ENCODE results near the gene HPCAL1. TPM values are rescaled to one million over a fixed set of nuclear protein-coding genes. Genes with fewer than 3 reads are reported as not detected.

The HPCAL1 gene
- total RNA-seq, 2 donors from 2014 or later = 44.2 TPM

DNA sequence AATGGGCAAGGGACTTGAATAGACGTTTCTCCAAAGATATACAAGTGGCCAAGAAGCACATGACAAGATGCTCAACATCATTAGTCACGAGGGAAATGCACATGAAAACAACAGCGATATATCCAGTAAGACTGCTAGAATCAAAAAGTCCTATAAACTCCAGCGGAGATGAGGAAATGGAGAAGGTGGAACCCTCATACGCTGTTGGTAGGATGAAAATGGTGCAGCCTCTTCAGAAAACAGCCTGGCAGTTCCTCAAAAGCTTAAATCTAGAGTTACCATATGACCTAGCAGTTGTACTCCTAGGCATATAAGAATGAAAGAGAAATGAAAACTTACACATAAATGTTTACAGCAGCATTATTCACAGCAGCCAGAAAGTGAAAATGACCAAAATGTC is 48.1 kb downstream of the HPCAL1 start:
- Mint-ChIP-seq H3K36me3 (ENCODE audit: low read depth) (peaks cover 7% of the 10 kb centered on the region), H3K27me3 (no peaks in the 10 kb centered on the region), H3K4me3 (no peak overlapping the region), H3K4me1 (peaks cover 36% of the 10 kb centered on the region), H3K27ac (peak overlapping the region; percentile 60)
- H3K9me3 ChIP-seq (ENCODE audit: control insufficient read depth, low read length, poor library complexity, severe bottlenecking) = no peaks in the 10 kb centered on the region
- DNase-seq (no peak), ATAC-seq (no peak)

DNA sequence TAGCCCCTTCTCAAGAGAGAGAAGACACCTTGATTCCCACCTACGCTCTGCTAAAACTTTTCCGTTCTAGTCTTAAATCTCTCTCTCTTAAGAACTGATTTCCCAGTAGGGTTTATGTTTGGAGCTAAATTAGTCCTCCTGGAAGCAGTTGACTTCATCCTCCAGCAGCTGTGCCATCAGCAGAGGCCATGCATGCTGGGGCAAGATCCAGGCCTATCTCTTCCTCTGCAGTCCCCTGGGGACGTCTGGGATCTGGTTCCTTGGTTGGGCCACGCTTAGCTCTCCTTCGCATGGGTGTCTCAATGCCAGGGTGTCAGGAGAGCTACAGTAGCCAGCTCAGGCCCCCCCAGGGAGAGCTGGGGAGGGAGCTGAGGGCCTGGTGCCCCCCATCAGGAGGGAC is 49.7 kb downstream of the HPCAL1 start:
- peaks cover 41% of the 10 kb centered on the region for H3K4me1 Mint-ChIP-seq
- H3K27me3 Mint-ChIP-seq = no peaks in the 10 kb centered on the region
- no peaks in the 10 kb centered on the region for H3K9me3 ChIP-seq (ENCODE audit: control insufficient read depth, low read length, poor library complexity, severe bottlenecking)
- peak overlapping the region; percentile 82 for H3K27ac Mint-ChIP-seq
- ATAC-seq = no peak
- no peak overlapping the region for H3K4me3 Mint-ChIP-seq
- no peak for DNase-seq
- peaks cover 7% of the 10 kb centered on the region for H3K36me3 Mint-ChIP-seq (ENCODE audit: low read depth)

DNA sequence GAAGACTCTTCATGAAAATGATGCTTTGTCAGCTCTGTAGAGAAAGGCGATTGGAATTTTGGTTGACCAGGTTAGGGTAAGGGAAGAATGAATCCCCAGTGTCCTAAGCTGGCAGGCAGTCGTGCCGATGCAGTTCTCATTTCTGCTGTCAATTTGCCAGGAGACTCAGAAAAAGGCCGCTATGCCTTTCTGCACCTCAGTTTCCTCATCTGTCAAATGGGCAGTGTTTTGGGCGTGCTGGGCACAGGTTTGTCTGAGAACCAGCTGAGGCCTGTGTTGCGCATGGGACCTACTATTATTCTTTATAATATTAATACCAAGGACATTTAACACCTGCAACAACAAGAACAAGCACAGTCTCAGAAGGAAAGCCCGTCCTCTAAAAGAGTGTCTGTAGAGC is 50.3 kb downstream of the HPCAL1 start:
- DNase-seq (no peak), ATAC-seq (no peak)
- Mint-ChIP-seq H3K4me1 (peaks cover 45% of the 10 kb centered on the region), H3K27ac (peak overlapping the region; percentile 82), H3K27me3 (no peaks in the 10 kb centered on the region), H3K4me3 (no peak overlapping the region), H3K36me3 (ENCODE audit: low read depth) (peaks cover 7% of the 10 kb centered on the region)
- H3K9me3 ChIP-seq (ENCODE audit: control insufficient read depth, low read length, poor library complexity, severe bottlenecking) = no peaks in the 10 kb centered on the region

DNA sequence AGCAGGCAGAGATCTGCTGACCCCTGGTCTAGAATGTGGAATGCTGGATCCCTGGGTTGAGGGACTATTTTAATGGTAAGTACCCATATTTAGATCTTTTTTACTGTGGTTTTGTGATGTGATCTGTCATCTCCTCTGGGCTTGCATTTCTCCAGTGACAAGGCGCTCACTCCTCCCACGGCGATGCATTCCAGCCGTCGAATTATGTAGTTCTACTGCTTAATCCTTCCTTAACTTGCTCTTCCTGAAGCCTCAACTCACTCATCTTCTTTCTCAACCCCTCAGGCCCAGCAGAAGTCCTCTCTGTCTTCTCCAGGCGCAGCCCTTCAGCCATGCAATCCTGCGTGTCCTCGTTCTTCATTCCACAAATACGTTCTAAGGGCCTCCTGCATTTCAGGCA is 51.2 kb downstream of the HPCAL1 start:
- H3K27me3 Mint-ChIP-seq = no peaks in the 10 kb centered on the region
- H3K4me3 Mint-ChIP-seq = no peak overlapping the region
- H3K36me3 Mint-ChIP-seq (ENCODE audit: low read depth) = peaks cover 7% of the 10 kb centered on the region
- H3K27ac Mint-ChIP-seq = no peak overlapping the region
- H3K4me1 Mint-ChIP-seq = peaks cover 44% of the 10 kb centered on the region
- ATAC-seq (no peak), DNase-seq (no peak)
- no peaks in the 10 kb centered on the region for H3K9me3 ChIP-seq (ENCODE audit: control insufficient read depth, low read length, poor library complexity, severe bottlenecking)

DNA sequence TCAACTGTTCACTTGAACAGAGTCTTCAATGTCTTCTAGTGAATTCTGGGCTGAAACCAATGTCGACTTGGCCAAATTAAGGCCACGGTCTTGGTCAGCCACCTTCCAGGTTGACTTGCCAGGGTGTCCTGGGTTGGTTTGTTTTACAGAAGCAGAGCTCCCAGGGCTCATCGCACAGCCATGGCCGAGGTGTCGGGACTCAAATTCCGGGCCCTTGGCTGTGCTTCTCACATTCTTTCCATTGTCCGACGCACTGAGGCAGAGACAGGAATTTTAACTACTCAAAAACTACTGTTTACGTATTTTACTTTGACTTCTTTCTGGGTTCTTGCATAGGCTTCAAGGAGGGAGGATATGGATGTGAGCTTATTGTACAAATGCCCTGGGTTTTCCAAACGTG is 51.7 kb downstream of the HPCAL1 start:
- no peaks in the 10 kb centered on the region for H3K9me3 ChIP-seq (ENCODE audit: control insufficient read depth, low read length, poor library complexity, severe bottlenecking)
- DNase-seq (no peak), ATAC-seq (no peak)
- Mint-ChIP-seq H3K4me3 (peak overlapping the region; percentile 52), H3K36me3 (ENCODE audit: low read depth) (peaks cover 7% of the 10 kb centered on the region), H3K4me1 (peaks cover 44% of the 10 kb centered on the region), H3K27ac (no peak overlapping the region), H3K27me3 (no peaks in the 10 kb centered on the region)

DNA sequence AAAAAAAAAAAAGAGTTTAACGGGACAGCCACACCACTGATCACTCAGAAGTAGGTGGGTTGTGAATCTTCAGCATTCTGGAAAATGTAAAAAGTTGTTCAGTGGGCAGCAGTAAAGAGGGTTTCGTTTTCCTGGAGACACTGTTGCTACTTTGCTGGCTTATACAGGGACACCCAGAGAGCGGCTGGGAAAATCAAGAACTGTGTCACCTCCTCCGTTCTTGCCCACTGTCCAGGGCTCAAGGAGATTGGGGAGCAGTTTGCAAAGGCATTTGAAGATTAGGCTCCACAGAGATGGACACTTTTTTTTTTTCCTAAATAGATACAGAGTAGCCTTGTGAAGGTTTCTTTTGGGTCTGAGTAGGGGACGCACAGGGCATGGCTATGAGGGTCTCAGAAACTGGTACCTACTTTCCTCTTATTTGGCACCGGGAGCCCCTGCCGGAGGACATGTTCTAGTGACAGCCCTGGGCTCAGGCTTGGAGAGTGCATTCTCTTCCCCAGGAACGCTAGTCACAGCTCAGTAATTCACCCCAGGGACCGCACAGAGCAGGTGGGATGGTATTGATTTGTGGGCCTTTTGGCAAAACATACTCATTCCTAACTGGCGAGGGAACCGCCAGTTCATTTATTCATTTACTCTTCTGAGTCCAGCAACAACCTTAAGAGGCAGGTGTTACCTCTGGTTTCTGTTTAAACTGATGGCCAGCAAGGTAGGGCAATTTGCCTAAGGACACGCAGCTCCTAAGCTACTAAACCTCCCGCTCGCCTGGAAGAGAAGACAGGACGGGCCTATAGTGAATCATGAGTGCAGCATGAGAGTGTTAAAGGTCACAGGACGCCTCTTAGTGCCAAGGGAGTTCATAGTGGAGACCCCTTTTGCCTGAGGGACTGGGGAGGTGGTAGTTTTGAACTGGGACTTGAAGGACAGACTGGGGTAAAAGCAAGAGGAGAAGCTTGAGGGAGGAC is 53.1 kb downstream of the HPCAL1 start:
- no peak overlapping the region for H3K27ac Mint-ChIP-seq
- H3K9me3 ChIP-seq (ENCODE audit: control insufficient read depth, low read length, poor library complexity, severe bottlenecking) = no peaks in the 10 kb centered on the region
- DNase-seq (no peak), ATAC-seq (no peak)
- H3K4me3 Mint-ChIP-seq = no peak overlapping the region
- peaks cover 8% of the 10 kb centered on the region for H3K36me3 Mint-ChIP-seq (ENCODE audit: low read depth)
- peaks cover 43% of the 10 kb centered on the region for H3K4me1 Mint-ChIP-seq
- H3K27me3 Mint-ChIP-seq = no peaks in the 10 kb centered on the region

DNA sequence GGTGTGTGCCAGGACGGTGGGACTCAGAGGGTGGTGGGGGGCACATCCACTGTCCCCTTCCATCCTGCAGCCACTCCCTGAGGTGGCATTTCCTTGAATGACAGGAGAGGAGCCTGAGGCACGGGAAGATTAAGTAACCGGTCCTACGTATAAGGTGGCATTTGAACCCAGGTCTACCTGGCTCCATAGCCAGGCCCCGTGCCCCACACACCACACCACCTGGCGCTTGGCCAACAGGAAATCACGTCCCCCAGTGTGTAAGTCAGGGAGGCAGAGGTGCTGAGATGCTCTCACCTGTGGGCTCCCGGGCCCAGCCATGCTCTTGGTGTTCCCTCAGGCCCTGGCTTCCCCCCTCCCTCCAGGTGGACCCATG is 53.7 kb downstream of the HPCAL1 start:
- DNase-seq = no peak
- H3K9me3 ChIP-seq (ENCODE audit: control insufficient read depth, low read length, poor library complexity, severe bottlenecking) = no peaks in the 10 kb centered on the region
- no peak overlapping the region for H3K27ac Mint-ChIP-seq
- H3K36me3 Mint-ChIP-seq (ENCODE audit: low read depth) = peaks cover 9% of the 10 kb centered on the region
- no peak for ATAC-seq
- no peak overlapping the region for H3K4me3 Mint-ChIP-seq
- H3K27me3 Mint-ChIP-seq = no peaks in the 10 kb centered on the region
- H3K4me1 Mint-ChIP-seq = peaks cover 45% of the 10 kb centered on the region

DNA sequence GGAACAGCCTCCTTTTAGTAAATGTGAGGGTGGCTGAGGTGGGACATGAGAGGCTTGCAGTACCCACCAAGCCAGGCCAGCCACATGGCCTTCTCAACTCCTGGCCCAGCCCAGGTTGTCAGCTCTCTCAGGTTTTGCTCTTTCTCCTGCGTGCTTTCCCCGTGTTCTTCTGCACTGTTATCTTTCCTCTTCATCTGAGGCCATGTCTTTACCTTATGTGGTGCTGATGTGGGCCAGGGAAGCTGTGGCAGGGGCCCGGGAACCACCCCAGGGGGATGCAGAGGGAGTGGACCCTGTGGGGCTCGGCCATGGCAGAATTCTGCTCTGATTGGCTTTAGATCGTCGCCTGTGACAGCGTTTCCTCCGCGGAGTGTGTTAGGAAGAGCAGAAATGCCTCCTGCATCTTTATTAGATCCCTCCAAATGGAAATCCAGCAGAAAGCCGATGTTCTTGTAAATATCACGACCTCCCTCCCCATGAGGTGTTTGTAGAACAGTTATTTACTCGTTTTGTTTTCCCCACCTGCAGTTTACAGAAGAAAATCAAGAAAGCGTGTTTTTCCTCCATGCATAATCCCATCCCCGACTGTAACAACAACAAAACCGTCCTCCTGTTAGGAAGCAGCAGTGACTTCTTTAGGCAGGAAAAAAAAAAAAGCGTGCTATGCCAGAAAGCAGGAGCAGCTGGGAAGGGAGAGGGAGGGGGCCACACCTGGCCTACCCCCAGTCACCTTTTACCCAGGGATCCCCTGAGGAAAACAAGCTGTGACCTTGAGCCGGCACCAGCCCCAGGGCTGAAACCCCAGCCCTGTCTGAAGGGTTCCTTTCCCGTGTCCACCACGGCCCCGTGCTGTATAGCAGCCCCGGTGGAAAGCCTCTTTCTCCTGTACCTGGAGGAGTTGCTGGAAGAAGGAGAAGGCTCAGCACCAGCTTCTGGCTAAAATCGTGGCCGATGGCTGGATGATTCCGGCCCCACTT is 54.8 kb downstream of the HPCAL1 start:
- H3K4me1 Mint-ChIP-seq = peaks cover 42% of the 10 kb centered on the region
- DNase-seq (no peak), ATAC-seq (no peak)
- peak overlapping the region; percentile 63 for H3K27ac Mint-ChIP-seq
- H3K36me3 Mint-ChIP-seq (ENCODE audit: low read depth) = peaks cover 9% of the 10 kb centered on the region
- no peaks in the 10 kb centered on the region for H3K9me3 ChIP-seq (ENCODE audit: control insufficient read depth, low read length, poor library complexity, severe bottlenecking)
- H3K4me3 Mint-ChIP-seq = no peak overlapping the region
- H3K27me3 Mint-ChIP-seq = no peaks in the 10 kb centered on the region

DNA sequence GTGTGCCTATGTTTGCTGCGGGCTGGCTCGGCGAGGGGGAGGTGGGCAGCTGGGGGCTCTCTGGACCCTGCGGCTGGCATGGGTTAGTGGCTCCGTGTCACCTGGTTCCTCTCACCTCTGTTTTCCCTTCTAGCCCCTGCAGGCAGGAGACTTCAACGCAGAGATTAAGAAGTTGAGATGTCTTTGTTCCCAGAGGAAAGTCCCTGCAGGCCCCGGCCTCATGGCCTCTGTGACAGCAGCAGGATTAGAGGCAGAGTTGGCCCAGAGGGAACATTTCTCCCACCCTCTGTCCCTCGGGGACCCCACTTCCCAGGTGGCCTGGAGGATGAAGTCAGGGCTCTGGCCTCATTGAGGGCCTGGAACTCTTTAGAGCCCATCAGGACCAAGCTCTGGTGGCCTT is 56.5 kb downstream of the HPCAL1 start:
- DNase-seq (no peak), ATAC-seq (no peak)
- no peaks in the 10 kb centered on the region for H3K9me3 ChIP-seq (ENCODE audit: control insufficient read depth, low read length, poor library complexity, severe bottlenecking)
- H3K27me3 Mint-ChIP-seq = no peaks in the 10 kb centered on the region
- peaks cover 36% of the 10 kb centered on the region for H3K4me1 Mint-ChIP-seq
- no peak overlapping the region for H3K27ac Mint-ChIP-seq
- no peak overlapping the region for H3K4me3 Mint-ChIP-seq
- H3K36me3 Mint-ChIP-seq (ENCODE audit: low read depth) = peaks cover 6% of the 10 kb centered on the region

DNA sequence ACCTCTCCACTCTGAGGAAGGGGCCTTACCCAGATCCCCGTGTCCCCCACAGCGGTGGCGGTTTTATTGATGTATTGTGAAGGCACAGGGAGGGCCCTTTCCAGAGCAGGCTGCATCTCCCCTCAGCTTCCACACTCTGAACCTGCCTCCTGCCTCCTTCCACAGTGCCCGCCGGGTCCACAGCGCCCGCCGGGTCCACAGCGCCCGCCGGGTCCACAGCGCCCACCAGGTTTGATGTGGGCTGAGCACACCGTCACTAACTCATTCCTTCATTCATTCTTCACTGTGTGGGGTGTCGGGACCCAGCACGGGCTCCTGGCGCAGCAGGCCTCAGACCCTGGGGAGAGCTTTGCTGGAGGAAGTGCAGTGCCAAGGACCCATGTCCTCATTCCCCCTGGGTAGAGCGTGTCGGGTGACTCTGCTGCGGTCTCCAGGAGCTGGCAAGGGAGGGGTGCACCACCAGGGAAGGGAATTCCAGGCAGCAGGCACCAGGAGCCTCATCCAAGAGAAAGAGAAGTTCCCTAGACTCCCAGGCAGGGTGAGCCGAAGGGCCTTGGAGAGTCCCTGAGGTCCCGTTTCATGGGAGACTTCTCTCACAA is 57.1 kb downstream of the HPCAL1 start:
- H3K9me3 ChIP-seq (ENCODE audit: control insufficient read depth, low read length, poor library complexity, severe bottlenecking) = no peaks in the 10 kb centered on the region
- Mint-ChIP-seq H3K4me3 (no peak overlapping the region), H3K27ac (no peak overlapping the region), H3K27me3 (no peaks in the 10 kb centered on the region), H3K4me1 (peaks cover 32% of the 10 kb centered on the region), H3K36me3 (ENCODE audit: low read depth) (peaks cover 3% of the 10 kb centered on the region)
- DNase-seq (no peak), ATAC-seq (no peak)

DNA sequence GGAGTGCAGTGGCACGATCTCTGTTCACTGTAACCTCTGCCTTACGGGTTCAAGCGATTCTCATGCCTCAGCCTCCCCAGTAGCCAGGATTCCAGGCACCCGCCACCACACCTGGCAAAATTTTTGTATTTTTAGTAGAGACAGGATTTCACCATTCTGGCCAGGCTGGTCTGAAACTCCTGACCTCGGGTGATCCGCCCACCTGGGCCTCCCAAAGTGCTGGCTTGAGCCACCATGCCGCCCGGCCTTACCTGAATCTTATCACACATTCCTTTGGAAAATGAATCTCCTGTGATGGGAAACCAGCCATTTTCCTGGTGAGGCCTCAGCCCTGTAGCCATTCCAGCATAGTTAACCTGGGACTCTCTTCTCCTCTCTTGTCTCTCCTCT is 57.8 kb downstream of the HPCAL1 start:
- DNase-seq = no peak
- no peak for ATAC-seq
- peaks cover 31% of the 10 kb centered on the region for H3K4me1 Mint-ChIP-seq
- no peak overlapping the region for H3K27ac Mint-ChIP-seq
- no peak overlapping the region for H3K4me3 Mint-ChIP-seq
- no peaks in the 10 kb centered on the region for H3K27me3 Mint-ChIP-seq
- peaks cover 2% of the 10 kb centered on the region for H3K36me3 Mint-ChIP-seq (ENCODE audit: low read depth)
- H3K9me3 ChIP-seq (ENCODE audit: control insufficient read depth, low read length, poor library complexity, severe bottlenecking) = no peaks in the 10 kb centered on the region

DNA sequence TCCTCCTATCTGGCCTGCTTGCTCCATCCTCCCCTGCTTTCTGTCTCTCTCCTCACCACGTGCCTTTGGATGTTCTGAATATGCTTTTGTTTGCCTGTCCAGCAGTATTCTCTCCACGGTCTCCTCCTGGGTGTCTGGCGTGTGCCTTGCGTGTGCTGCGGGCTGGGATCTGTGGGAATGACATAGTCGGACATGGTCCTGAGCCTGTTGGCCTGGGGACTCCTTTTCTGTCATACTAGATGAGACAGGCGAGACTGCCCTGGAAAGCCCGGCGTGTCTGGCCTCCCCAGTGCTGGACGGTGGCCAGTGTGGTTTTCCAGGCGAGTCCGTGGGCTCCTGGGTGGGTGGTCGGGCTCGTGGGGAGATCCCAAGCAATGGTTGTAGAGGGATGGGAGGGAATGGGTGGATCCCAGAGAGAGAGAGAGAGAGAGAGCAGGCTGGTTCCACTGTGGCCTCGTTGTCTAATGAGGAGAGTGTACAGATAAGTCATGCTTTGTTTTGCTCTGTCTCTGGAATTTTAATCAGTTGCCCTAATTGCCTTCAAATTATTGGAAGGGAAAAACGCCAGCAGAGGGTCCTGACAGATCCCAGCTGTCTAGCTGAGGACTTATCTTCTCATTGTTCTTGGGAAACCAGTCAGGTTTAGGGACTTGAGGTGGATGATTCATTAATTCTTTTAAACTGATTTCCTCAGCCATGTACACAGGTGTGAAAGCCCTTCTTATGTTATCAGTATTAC is 58.3 kb downstream of the HPCAL1 start:
- Mint-ChIP-seq H3K27me3 (no peaks in the 10 kb centered on the region), H3K36me3 (ENCODE audit: low read depth) (peaks cover 2% of the 10 kb centered on the region), H3K27ac (no peak overlapping the region), H3K4me3 (no peak overlapping the region), H3K4me1 (peaks cover 31% of the 10 kb centered on the region)
- ATAC-seq (no peak), DNase-seq (no peak)
- no peaks in the 10 kb centered on the region for H3K9me3 ChIP-seq (ENCODE audit: control insufficient read depth, low read length, poor library complexity, severe bottlenecking)

All from T-helper 17 cell (primary cell).